Measurements from ENCODE around the gene TOM1L1.

DNA sequence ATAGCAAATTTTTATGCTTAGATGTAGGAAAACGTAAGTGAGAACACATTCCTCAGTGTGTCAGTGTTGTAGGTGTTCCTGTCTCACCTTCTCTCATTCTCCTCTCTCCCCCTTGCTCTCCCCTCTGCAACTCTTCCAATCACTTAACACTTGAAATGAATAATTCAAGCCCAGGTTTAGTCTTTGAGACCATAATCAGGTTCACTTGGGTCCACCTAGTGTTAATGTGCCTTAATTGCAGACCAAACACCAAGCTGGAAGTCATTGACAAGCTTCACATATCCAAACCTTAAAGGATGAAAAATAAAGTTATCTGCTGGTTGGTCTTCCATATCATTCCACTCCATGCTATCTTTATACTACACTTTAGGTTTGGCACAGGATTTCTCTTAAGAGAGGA, 104.9 kb downstream of the TOM1L1 start:
- TF ChIP-seq, protein P1, sequence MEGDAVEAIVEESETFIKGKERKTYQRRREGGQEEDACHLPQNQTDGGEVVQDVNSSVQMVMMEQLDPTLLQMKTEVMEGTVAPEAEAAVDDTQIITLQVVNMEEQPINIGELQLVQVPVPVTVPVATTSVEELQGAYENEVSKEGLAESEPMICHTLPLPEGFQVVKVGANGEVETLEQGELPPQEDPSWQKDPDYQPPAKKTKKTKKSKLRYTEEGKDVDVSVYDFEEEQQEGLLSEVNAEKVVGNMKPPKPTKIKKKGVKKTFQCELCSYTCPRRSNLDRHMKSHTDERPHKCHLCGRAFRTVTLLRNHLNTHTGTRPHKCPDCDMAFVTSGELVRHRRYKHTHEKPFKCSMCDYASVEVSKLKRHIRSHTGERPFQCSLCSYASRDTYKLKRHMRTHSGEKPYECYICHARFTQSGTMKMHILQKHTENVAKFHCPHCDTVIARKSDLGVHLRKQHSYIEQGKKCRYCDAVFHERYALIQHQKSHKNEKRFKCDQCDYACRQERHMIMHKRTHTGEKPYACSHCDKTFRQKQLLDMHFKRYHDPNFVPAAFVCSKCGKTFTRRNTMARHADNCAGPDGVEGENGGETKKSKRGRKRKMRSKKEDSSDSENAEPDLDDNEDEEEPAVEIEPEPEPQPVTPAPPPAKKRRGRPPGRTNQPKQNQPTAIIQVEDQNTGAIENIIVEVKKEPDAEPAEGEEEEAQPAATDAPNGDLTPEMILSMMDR (IDR thresholded peaks at IDR 0.05): no peak
- TF ChIP-seq POLR2A (IDR thresholded peaks at IDR 0.05) (no peak), POLR2AphosphoS5 (IDR thresholded peaks at IDR 0.05) (no peak)
